SK-N-SH treated with all-trans-retinoic acid at 6 μM for 48 hours (cell line): ENCODE data around the gene HOXB1.

ENCODE experiments used
- ARNTL ChIP-seq: fragments of 450-650 bp; formaldehyde crosslinking; IDR thresholded peaks from 2 replicates; pipeline ENCODE4 v1.5.0; 2020; ENCODE audit warnings: low read depth, mild to moderate bottlenecking, moderate library complexity, borderline replicate concordance
- ZFP30 ChIP-seq: fragments of 450-650 bp; formaldehyde crosslinking; IDR thresholded peaks from 2 replicates; pipeline ENCODE4 v1.5.0; 2022; ENCODE audit warnings: mild to moderate bottlenecking, moderate library complexity
- ZNF8 ChIP-seq: fragments of 450-650 bp; formaldehyde crosslinking; IDR thresholded peaks from 2 replicates; pipeline ENCODE4 v1.5.0; 2020; ENCODE audit warnings: mild to moderate bottlenecking, moderate library complexity
- TF ChIP-seq, protein P1 (sequence below): fragments of 250-450 bp; sonication (Bioruptor Pico); IDR thresholded peaks from 2 replicates; pipeline ENCODE4 v1.8.0; 2021; ENCODE audit warnings: low read depth, mild to moderate bottlenecking, moderate library complexity, borderline replicate concordance
- TF ChIP-seq, protein P2 (sequence below): fragments of 250-450 bp; sonication (Bioruptor Pico); IDR thresholded peaks from 2 replicates; pipeline ENCODE4 v1.8.0; 2020; ENCODE audit warnings: mild to moderate bottlenecking, moderate library complexity, borderline replicate concordance

DNA sequence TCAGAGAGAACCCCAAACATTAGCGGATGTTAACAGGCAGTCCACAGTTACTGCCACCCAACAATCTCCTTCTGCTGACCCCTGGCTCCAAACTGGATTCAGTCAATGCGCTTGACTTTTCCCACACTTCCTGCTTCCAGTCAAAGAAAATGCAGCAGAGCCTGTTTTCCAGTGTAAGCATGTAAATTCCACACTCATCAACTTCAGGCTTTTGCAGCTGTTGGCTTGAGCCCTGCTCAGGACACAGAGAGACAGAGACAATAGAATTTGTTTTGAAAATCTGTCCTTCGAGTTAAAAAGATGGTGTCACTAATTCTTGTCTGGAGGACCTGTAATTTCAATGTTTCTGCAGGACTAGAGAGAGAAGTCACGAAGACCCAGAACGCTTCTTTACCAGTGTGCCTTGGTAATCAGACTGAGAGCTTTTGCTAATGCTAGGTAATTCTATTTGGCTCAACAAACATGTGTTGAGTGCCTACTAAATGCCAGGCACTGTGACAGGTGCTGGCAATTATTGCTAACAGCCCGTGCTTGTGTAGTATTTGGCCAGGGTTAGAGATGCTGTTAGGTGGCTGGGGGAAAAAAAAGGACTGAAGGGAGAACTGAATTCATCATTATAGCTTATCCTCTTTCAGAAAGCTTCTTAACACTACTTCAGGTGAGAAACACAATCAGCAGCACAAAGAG is 32.5 kb downstream of the HOXB1 start:
- no peak for TF ChIP-seq ARNTL (CRISPR knock-in tag)
- no peak for TF ChIP-seq ZFP30 (CRISPR knock-in tag)
- TF ChIP-seq, protein P1, sequence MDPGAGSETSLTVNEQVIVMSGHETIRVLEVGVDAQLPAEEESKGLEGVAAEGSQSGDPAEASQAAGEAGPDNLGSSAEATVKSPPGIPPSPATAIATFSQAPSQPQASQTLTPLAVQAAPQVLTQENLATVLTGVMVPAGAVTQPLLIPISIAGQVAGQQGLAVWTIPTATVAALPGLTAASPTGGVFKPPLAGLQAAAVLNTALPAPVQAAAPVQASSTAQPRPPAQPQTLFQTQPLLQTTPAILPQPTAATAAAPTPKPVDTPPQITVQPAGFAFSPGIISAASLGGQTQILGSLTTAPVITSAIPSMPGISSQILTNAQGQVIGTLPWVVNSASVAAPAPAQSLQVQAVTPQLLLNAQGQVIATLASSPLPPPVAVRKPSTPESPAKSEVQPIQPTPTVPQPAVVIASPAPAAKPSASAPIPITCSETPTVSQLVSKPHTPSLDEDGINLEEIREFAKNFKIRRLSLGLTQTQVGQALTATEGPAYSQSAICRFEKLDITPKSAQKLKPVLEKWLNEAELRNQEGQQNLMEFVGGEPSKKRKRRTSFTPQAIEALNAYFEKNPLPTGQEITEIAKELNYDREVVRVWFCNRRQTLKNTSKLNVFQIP: no peak
- TF ChIP-seq, protein P2, sequence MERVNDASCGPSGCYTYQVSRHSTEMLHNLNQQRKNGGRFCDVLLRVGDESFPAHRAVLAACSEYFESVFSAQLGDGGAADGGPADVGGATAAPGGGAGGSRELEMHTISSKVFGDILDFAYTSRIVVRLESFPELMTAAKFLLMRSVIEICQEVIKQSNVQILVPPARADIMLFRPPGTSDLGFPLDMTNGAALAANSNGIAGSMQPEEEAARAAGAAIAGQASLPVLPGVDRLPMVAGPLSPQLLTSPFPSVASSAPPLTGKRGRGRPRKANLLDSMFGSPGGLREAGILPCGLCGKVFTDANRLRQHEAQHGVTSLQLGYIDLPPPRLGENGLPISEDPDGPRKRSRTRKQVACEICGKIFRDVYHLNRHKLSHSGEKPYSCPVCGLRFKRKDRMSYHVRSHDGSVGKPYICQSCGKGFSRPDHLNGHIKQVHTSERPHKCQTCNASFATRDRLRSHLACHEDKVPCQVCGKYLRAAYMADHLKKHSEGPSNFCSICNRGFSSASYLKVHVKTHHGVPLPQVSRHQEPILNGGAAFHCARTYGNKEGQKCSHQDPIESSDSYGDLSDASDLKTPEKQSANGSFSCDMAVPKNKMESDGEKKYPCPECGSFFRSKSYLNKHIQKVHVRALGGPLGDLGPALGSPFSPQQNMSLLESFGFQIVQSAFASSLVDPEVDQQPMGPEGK (CRISPR knock-in tag): no peak
- no peak for TF ChIP-seq ZNF8 (CRISPR knock-in tag)
